OCI-LY1 (cell line): Measurements from ENCODE around the gene RTF2.

ENCODE experiments used
- EZH2 ChIP-seq: fragments of 200-600 bp; sonication (generic), shearing (Covaris generic); IDR thresholded peaks from 2 replicates; pipeline ENCODE4 v1.8.0; 2017; ENCODE audit warnings: borderline replicate concordance, mixed run types, mild to moderate bottlenecking, antibody characterized with exemption, low read length, moderate library complexity, mixed read lengths
- TF ChIP-seq, protein P1 (sequence below): fragments of 200-600 bp; sonication (generic), shearing (Covaris generic); IDR thresholded peaks from 2 replicates; pipeline ENCODE4 v1.5.1; 2017; ENCODE audit warnings: mild to moderate bottlenecking, antibody characterized with exemption, low read length, moderate library complexity, mixed read lengths

DNA sequence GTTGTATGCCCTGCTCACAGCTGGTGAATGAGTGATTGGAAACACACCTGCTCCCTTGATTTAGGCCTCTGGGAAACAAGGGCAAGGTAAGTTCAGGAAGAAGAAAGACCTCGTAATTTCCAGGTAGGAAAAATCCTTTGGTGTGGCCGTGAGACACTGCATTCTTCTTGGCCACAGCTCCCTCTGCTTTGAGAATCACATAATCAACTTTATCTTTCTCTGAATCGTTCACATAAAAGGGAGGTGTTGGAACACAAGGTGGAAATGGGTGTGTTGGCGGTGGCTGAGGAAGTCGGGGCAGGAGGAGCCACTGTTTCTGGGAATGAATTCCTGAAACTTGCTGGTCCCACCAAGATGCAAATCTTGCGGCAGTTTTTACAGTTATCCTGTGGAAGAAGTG, 90.5 kb downstream of the RTF2 start:
- TF ChIP-seq, protein P1, sequence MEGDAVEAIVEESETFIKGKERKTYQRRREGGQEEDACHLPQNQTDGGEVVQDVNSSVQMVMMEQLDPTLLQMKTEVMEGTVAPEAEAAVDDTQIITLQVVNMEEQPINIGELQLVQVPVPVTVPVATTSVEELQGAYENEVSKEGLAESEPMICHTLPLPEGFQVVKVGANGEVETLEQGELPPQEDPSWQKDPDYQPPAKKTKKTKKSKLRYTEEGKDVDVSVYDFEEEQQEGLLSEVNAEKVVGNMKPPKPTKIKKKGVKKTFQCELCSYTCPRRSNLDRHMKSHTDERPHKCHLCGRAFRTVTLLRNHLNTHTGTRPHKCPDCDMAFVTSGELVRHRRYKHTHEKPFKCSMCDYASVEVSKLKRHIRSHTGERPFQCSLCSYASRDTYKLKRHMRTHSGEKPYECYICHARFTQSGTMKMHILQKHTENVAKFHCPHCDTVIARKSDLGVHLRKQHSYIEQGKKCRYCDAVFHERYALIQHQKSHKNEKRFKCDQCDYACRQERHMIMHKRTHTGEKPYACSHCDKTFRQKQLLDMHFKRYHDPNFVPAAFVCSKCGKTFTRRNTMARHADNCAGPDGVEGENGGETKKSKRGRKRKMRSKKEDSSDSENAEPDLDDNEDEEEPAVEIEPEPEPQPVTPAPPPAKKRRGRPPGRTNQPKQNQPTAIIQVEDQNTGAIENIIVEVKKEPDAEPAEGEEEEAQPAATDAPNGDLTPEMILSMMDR, result no peak
- TF ChIP-seq EZH2, result no peak
